Endothelial cell of umbilical vein (primary cell): Measurements from ENCODE around the gene PSAP. TPM values are rescaled to one million over a fixed set of nuclear protein-coding genes. Genes with fewer than 3 reads are reported as not detected.

ENCODE experiments used
- BruUV-seq: library from RNA; stranded (reverse); fragments of 400-500 nt; replicated peaks from 2 replicates; lab custom pipeline; 2021; lab: Mats Ljungman, UMichigan
- CTCF ChIA-PET: fragments of 300-600, 350-600 bp; sonication (Branson Sonifier 250); formaldehyde crosslinking; loops from one replicate; lab custom pipeline; 2021; ENCODE audit warnings: antibody characterized with exemption, inconsistent platforms; lab: Charles Lee
- POLR2A ChIA-PET: fragments of 300-600, 350-600 bp; sonication (Branson Sonifier 250); formaldehyde crosslinking; loops from one replicate; lab custom pipeline; 2021; ENCODE audit warnings: antibody characterized with exemption, inconsistent platforms; lab: Charles Lee
- DNase-seq: peaks from one replicate; pipeline ENCODE4 v3.0.0-alpha.2; 2011; ENCODE audit warnings: low read depth, low spot score
- FAIRE-seq: peaks from 2 replicates; lab custom pipeline; 2011; peaks lifted over from hg19 to GRCh38; lab: Jason Lieb, UNC
- H2AFZ ChIP-seq: 2 replicates; pipeline ENCODE4 v1.6.0; 2012; ENCODE audit warnings: low read depth, low read length, control low read depth, inconsistent platforms
- H3K27ac ChIP-seq: 2 replicates; pipeline ENCODE4 v1.5.1; 2011; ENCODE audit warnings: low read depth, mild to moderate bottlenecking, control low read depth, low read length, moderate library complexity; ENCODE audit not compliant: insufficient read depth
- H3K27me3 ChIP-seq, 2 experiments: 2 replicates each; pipeline versions ENCODE4 v1.6.0 to v1.6.1; 2011; ENCODE audit warnings: low read length in 2 of 2, mixed read lengths in 1 of 2; ENCODE audit not compliant: control insufficient read depth in 2 of 2, insufficient read depth in 2 of 2
- H3K36me3 ChIP-seq, 2 experiments: 2 replicates in 1 of 2; 3 replicates in 1 of 2; pipeline ENCODE4 v1.5.1; 2011; ENCODE audit warnings: low read length in 2 of 2, mild to moderate bottlenecking in 1 of 2, moderate library complexity in 1 of 2; ENCODE audit not compliant: control insufficient read depth in 2 of 2, insufficient read depth in 2 of 2; ENCODE audit errors: extremely low read depth in 1 of 2
- H3K4me1 ChIP-seq: 3 replicates; pipeline ENCODE4 v1.5.1; 2011; ENCODE audit warnings: mild to moderate bottlenecking, low read length; ENCODE audit not compliant: control insufficient read depth, insufficient read depth; ENCODE audit errors: extremely low read depth
- H3K4me2 ChIP-seq: 2 replicates; pipeline ENCODE4 v1.6.1; 2011; ENCODE audit warnings: low read length, control low read depth, mixed read lengths; ENCODE audit not compliant: insufficient read depth
- H3K4me3 ChIP-seq, 3 experiments: fragments of 200-600 bp in 1 of 3; sonication (generic), shearing (Covaris generic) in 1 of 3; replicated peaks in 1 of 3; 2 replicates each; pipeline ENCODE4 v1.5.1; 2011 to 2016; ENCODE audit warnings: control low read depth in 3 of 3, low read length in 3 of 3, mild to moderate bottlenecking in 2 of 3, inconsistent platforms in 1 of 3, low read depth in 1 of 3, moderate library complexity in 1 of 3; ENCODE audit not compliant: insufficient read depth in 1 of 3
- H3K79me2 ChIP-seq: 2 replicates; pipeline ENCODE4 v1.6.0; 2012; ENCODE audit warnings: low read length, inconsistent platforms; ENCODE audit not compliant: control insufficient read depth, insufficient read depth
- H3K9ac ChIP-seq: replicated peaks from 2 replicates; pipeline ENCODE3; 2011; ENCODE audit warnings: low read length, control low read depth; ENCODE audit not compliant: insufficient read depth; ENCODE audit errors: extremely low read depth
- H3K9me1 ChIP-seq: replicated peaks from 3 replicates; pipeline ENCODE4 v1.6.0; 2011; ENCODE audit warnings: mild to moderate bottlenecking, low read length; ENCODE audit not compliant: control insufficient read depth, insufficient read depth; ENCODE audit errors: extremely low read depth
- H3K9me3 ChIP-seq: replicated peaks from 2 replicates; pipeline ENCODE4 v1.5.1; 2012; ENCODE audit warnings: low read length, inconsistent platforms; ENCODE audit not compliant: control insufficient read depth, insufficient read depth
- H4K20me1 ChIP-seq: replicated peaks from 2 replicates; pipeline ENCODE3; 2011; ENCODE audit warnings: mild to moderate bottlenecking, low read length; ENCODE audit not compliant: control insufficient read depth, insufficient read depth; ENCODE audit errors: extremely low read depth
- CTCF ChIP-seq, 2 donors: IDR thresholded peaks; 1 replicate in 1 of 2; 2 replicates in 1 of 2; pipeline ENCODE4 v1.5.1; 2011; ENCODE audit warnings: low read length in 2 of 2, mild to moderate bottlenecking in 2 of 2, moderate library complexity in 2 of 2, control low read depth in 1 of 2, inconsistent platforms in 1 of 2, low read depth in 1 of 2; ENCODE audit not compliant: insufficient read depth in 1 of 2; ENCODE audit errors: extremely low read depth in 1 of 2
- EZH2 ChIP-seq: IDR thresholded peaks from 2 replicates; pipeline ENCODE4 v1.6.1; 2012; ENCODE audit warnings: borderline replicate concordance, low read depth, mild to moderate bottlenecking, moderate library complexity, low read length, inconsistent platforms; ENCODE audit not compliant: severe bottlenecking
- FOS ChIP-seq: IDR thresholded peaks from 2 replicates; pipeline ENCODE4 v1.6.1; 2011; ENCODE audit warnings: mild to moderate bottlenecking, low read length, moderate library complexity, borderline replicate concordance; ENCODE audit not compliant: insufficient read depth
- GATA2 ChIP-seq: IDR thresholded peaks from 2 replicates; pipeline ENCODE4 v1.7.0; 2011; ENCODE audit warnings: low read depth, mild to moderate bottlenecking, moderate library complexity, mixed read lengths, low read length; ENCODE audit not compliant: insufficient read length, insufficient read depth
- MAX ChIP-seq: IDR thresholded peaks from 2 replicates; pipeline ENCODE4 v1.6.1; 2011; ENCODE audit not compliant: insufficient read depth, insufficient read length
- MYC ChIP-seq: IDR thresholded peaks from one replicate; pipeline ENCODE4 v1.6.1; 2011; ENCODE audit warnings: mild to moderate bottlenecking, low read depth, low read length
- POLR2A ChIP-seq: IDR thresholded peaks from 2 replicates; pipeline ENCODE4 v1.6.1; 2012; ENCODE audit warnings: low read depth, mild to moderate bottlenecking, control low read depth, low read length
- POLR2AphosphoS5 ChIP-seq: IDR thresholded peaks from 2 replicates; pipeline ENCODE4 v1.6.1; 2012; ENCODE audit warnings: low read depth, mild to moderate bottlenecking, control low read depth, low read length, moderate library complexity; ENCODE audit not compliant: insufficient read depth
- dilution Hi-C: fragments of 300-500 bp; cut with MboI; formaldehyde crosslinking; loops from one replicate; pipeline ENCODE4 v1.15.0; 2019; ENCODE audit warnings: low sequenced_read_pairs; ENCODE audit not compliant: extremely low pct_ligation_motif_present
- intact Hi-C: fragments of 100-400 bp; cut with micrococcal nuclease; formaldehyde crosslinking; loops from one replicate; pipeline ENCODE4 v1.10.0; 2022
- polyA plus RNA-seq, 4 experiments: library from polyadenylated mRNA; depleted of rRNA in 3 of 4; stranded (reverse) in 3 of 4; unstranded in 1 of 4; fragments of >200 nt; gene quantifications; 2 replicates each; pipeline versions ENCODE4 v1.2.1 to v1.2.3, GENCODE V29; 2011 to 2012; ENCODE audit warnings: missing spikeins in 1 of 4
- total RNA-seq: library from RNA; stranded (reverse); gene quantifications from 2 replicates; pipeline ENCODE4 v1.2.3, GENCODE V29; 2021

PSAP gene
- total and polyA plus RNA-seq, 2 donors (not counting 3 experiments of a cell fraction or from before 2014, with no cell fraction given), result 644 to 1,476 TPM

- FAIRE-seq (peak; percentile 94), DNase-seq (peak; percentile 82)
- H4K20me1 ChIP-seq, result no peaks in the 10 kb centered on the region
- H3K27ac ChIP-seq, result no peak overlapping the region
- H3K9me3 ChIP-seq, result no peaks in the 10 kb centered on the region
- no peaks in the 10 kb centered on the region for H3K9me1 ChIP-seq
- no TSS peak for BruUV-seq
- ChIA-PET CTCF (interaction anchor here (0.8 to 2.1 kb wide), 8 partner anchors 10 to 166 kb away, joined by 3 to 26 read pairs (median 4); partner anchors contain the start of gene PSAP), POLR2A (interaction anchor here (1.4 kb wide), 1 partner anchor 32 kb away, joined by 7 read pairs; the partner anchor contains the start of gene PSAP)
- no peak overlapping the region for H3K9ac ChIP-seq
- H3K36me3 ChIP-seq, result no peaks in the 10 kb centered on the region
- H3K4me3 ChIP-seq, result no peak overlapping the region
- dilution Hi-C loops, result no loop called here
- intact Hi-C loops, result no loop called here
- no peak overlapping the region for H2AFZ ChIP-seq
- TF ChIP-seq CTCF (IDR thresholded peaks at IDR 0.05; ENCODE audit: extremely low read depth in 1 of 2, insufficient read depth in 1 of 2, low read depth in 1 of 2, low read length in 2 of 2) (no peak), MYC (no peak), EZH2 (no peak), POLR2A (no peak), FOS (no peak), GATA2 (peak; percentile 31), POLR2AphosphoS5 (no peak), MAX (no peak)
- H3K4me1 ChIP-seq, result peaks cover 11% of the 10 kb centered on the region
- H3K4me2 ChIP-seq, result no peak overlapping the region
- no peaks in the 10 kb centered on the region for H3K79me2 ChIP-seq
- no peaks in the 10 kb centered on the region for H3K27me3 ChIP-seq
Measured at GRCh38 chr10:71882813-71883659, 32.0 kb upstream of the PSAP start.
